HPDE6-E6E7 (cell line): ENCODE data around the gene MAST4.

Source experiments
- DNase-seq: peaks from one replicate; pipeline ENCODE4 v3.0.0; 2011; ENCODE audit warnings: missing footprints; ENCODE audit errors: extremely low spot score

MAST4 gene

GRCh38 chr5:66603881-66604280, 7.7 kb downstream of the MAST4 start:
- DNase-seq: no peak

- no peak for DNase-seq
These were observed 10.5 kb downstream of the MAST4 start for GRCh38 chr5:66606713-66607112.

- DNase-seq: no peak
These were observed 12.3 kb downstream of the MAST4 start for GRCh38 chr5:66608501-66608900.

GRCh38 chr5:66609615-66610014, 13.4 kb downstream of the MAST4 start:
- no peak for DNase-seq

- DNase-seq: no peak
These were observed 16.0 kb downstream of the MAST4 start for GRCh38 chr5:66612226-66612625.

- no peak for DNase-seq
These were observed 18.9 kb downstream of the MAST4 start for GRCh38 chr5:66615136-66615535.

GRCh38 chr5:66615894-66616293, 19.7 kb downstream of the MAST4 start:
- DNase-seq: no peak

- no peak for DNase-seq
These were observed 20.5 kb downstream of the MAST4 start for GRCh38 chr5:66616520-66617225.

- no peak for DNase-seq
These were observed 21.2 kb downstream of the MAST4 start for GRCh38 chr5:66617226-66617861.

GRCh38 chr5:66617991-66618768, 22.0 kb downstream of the MAST4 start:
- no peak for DNase-seq

- DNase-seq: no peak
These were observed 24.5 kb downstream of the MAST4 start for GRCh38 chr5:66620711-66621110.

GRCh38 chr5:66621146-66621545, 25.0 kb downstream of the MAST4 start:
- DNase-seq: no peak

- no peak for DNase-seq
These were observed 25.5 kb downstream of the MAST4 start for GRCh38 chr5:66621736-66622135.

- DNase-seq: no peak
These were observed 32.4 kb downstream of the MAST4 start for GRCh38 chr5:66628561-66628960.

GRCh38 chr5:66629446-66629845, 33.3 kb downstream of the MAST4 start:
- DNase-seq: no peak

- no peak for DNase-seq
These were observed 37.6 kb downstream of the MAST4 start for GRCh38 chr5:66633754-66634153.

GRCh38 chr5:66634601-66635000, 38.4 kb downstream of the MAST4 start:
- no peak for DNase-seq

GRCh38 chr5:66637994-66638393, 41.8 kb downstream of the MAST4 start:
- no peak for DNase-seq

- DNase-seq: no peak
These were observed 42.8 kb downstream of the MAST4 start for GRCh38 chr5:66639037-66639436.

- DNase-seq: no peak
These were observed 46.3 kb downstream of the MAST4 start for GRCh38 chr5:66642538-66642937.

- DNase-seq: no peak
These were observed 47.2 kb downstream of the MAST4 start for GRCh38 chr5:66643387-66643786.

- DNase-seq: no peak
These were observed 47.9 kb downstream of the MAST4 start for GRCh38 chr5:66644111-66644510.

- no peak for DNase-seq
These were observed 48.8 kb downstream of the MAST4 start for GRCh38 chr5:66645039-66645438.
